HEK293 (cell line): ENCODE measurements around the gene ZNF688.

Experiments
- CTCF ChIA-PET: fragments of 350-600 bp; formaldehyde crosslinking; extraction: SDS; loops from one replicate; lab custom pipeline; 2021; ENCODE audit warnings: antibody characterized with exemption; lab: Yijun Ruan, JAX
- POLR2A ChIA-PET: fragments of 300-600 bp; formaldehyde crosslinking; extraction: SDS; loops from one replicate; lab custom pipeline; 2020; ENCODE audit warnings: antibody characterized with exemption, inconsistent platforms; lab: Yijun Ruan, JAX
- H3K27ac ChIP-seq: fragments of 200-500 bp; sonication (Bioruptor generic); 2 replicates; pipeline ENCODE4 v1.5.1; 2014; ENCODE audit warnings: low read depth, low read length, control low read depth, inconsistent platforms; ENCODE audit errors: extremely low read depth
- H3K36me3 ChIP-seq, 2 experiments: fragments of 200-500 bp in 1 of 2; sonication (Bioruptor generic) in 1 of 2; 1 replicate in 1 of 2; 2 replicates in 1 of 2; pipeline ENCODE4 v1.5.1; 2014 to 2017; ENCODE audit warnings: inconsistent platforms in 2 of 2, low read length in 2 of 2; ENCODE audit not compliant: control insufficient read depth in 2 of 2, insufficient read depth in 1 of 2
- H3K4me1 ChIP-seq: fragments of 200-500 bp; sonication (Bioruptor generic); 2 replicates; pipeline ENCODE4 v1.5.1; 2014; ENCODE audit warnings: mild to moderate bottlenecking, low read length, inconsistent platforms; ENCODE audit not compliant: control insufficient read depth, insufficient read depth
- H3K4me3 ChIP-seq: 2 replicates; pipeline ENCODE4 v1.5.1; 2011; ENCODE audit warnings: low read depth, mild to moderate bottlenecking, control low read depth, low read length, moderate library complexity
- H3K9me3 ChIP-seq: fragments of 200-500 bp; sonication (Bioruptor generic); 2 replicates; pipeline ENCODE4 v1.5.1; 2014; ENCODE audit warnings: low read depth, low read length, inconsistent platforms; ENCODE audit not compliant: control insufficient read depth, insufficient read depth
- REPIN1 ChIP-seq: fragments of 450-650 bp; formaldehyde crosslinking; IDR thresholded peaks from 2 replicates; pipeline ENCODE4 v1.5.1; 2017; ENCODE audit warnings: missing biosample characterization, missing genetic modification characterization, low read depth
- SP7 ChIP-seq: fragments of 450-650 bp; formaldehyde crosslinking; IDR thresholded peaks from 2 replicates; pipeline ENCODE4 v1.5.1; 2016; ENCODE audit warnings: missing biosample characterization, missing genetic modification characterization
- YY2 ChIP-seq: fragments of 450-650 bp; formaldehyde crosslinking; IDR thresholded peaks from 2 replicates; pipeline ENCODE4 v1.5.1; 2016; ENCODE audit warnings: missing biosample characterization, missing genetic modification characterization
- ZBTB11 ChIP-seq: fragments of 450-650 bp; formaldehyde crosslinking; conservative IDR thresholded peaks from 2 replicates; pipeline ENCODE4 v1.5.1; 2016; ENCODE audit warnings: low read depth, missing biosample characterization, missing genetic modification characterization
- ZNF174 ChIP-seq: fragments of 450-650 bp; formaldehyde crosslinking; IDR thresholded peaks from 2 replicates; pipeline ENCODE4 v1.5.0; 2017; ENCODE audit warnings: missing biosample characterization, mild to moderate bottlenecking, missing genetic modification characterization
- ZNF354C ChIP-seq: fragments of 450-650 bp; formaldehyde crosslinking; IDR thresholded peaks from 2 replicates; pipeline ENCODE4 v1.5.1; 2016; ENCODE audit warnings: missing biosample characterization, missing genetic modification characterization, low read depth, borderline replicate concordance
- ZNF366 ChIP-seq: fragments of 450-650 bp; formaldehyde crosslinking; conservative IDR thresholded peaks from 2 replicates; pipeline ENCODE4 v1.5.1; 2016; ENCODE audit warnings: missing biosample characterization, missing genetic modification characterization
- ZNF394 ChIP-seq: fragments of 450-650 bp; formaldehyde crosslinking; IDR thresholded peaks from 2 replicates; pipeline ENCODE4 v1.5.1; 2016; ENCODE audit warnings: missing biosample characterization, missing genetic modification characterization, mild to moderate bottlenecking, moderate library complexity, borderline replicate concordance
- ZNF398 ChIP-seq: fragments of 450-650 bp; formaldehyde crosslinking; IDR thresholded peaks from 2 replicates; pipeline ENCODE4 v1.5.1; 2017; ENCODE audit warnings: missing biosample characterization, missing genetic modification characterization
- ZNF449 ChIP-seq: fragments of 450-650 bp; formaldehyde crosslinking; IDR thresholded peaks from 2 replicates; pipeline ENCODE4 v1.5.1; 2017; ENCODE audit warnings: missing biosample characterization, mild to moderate bottlenecking, missing genetic modification characterization, moderate library complexity
- ZNF530 ChIP-seq: fragments of 450-650 bp; formaldehyde crosslinking; IDR thresholded peaks from 2 replicates; pipeline ENCODE4 v1.5.1; 2016; ENCODE audit warnings: low read depth, missing biosample characterization, missing genetic modification characterization
- ZNF555 ChIP-seq: fragments of 450-650 bp; formaldehyde crosslinking; conservative IDR thresholded peaks from 2 replicates; pipeline ENCODE4 v1.5.1; 2017; ENCODE audit warnings: missing biosample characterization, mild to moderate bottlenecking, missing genetic modification characterization, inconsistent platforms
- ZNF560 ChIP-seq: fragments of 450-650 bp; formaldehyde crosslinking; IDR thresholded peaks from 2 replicates; pipeline ENCODE4 v1.5.1; 2017; ENCODE audit warnings: missing biosample characterization, missing genetic modification characterization, borderline replicate concordance
- ZSCAN5A ChIP-seq: fragments of 450-650 bp; formaldehyde crosslinking; IDR thresholded peaks from 2 replicates; pipeline ENCODE4 v1.5.1; 2016; ENCODE audit warnings: missing biosample characterization, missing genetic modification characterization
- TF ChIP-seq, protein P1 (sequence below): fragments of 450-650 bp; formaldehyde crosslinking; IDR thresholded peaks from 2 replicates; pipeline ENCODE4 v1.5.1; 2016; ENCODE audit warnings: missing biosample characterization, missing genetic modification characterization
- TF ChIP-seq, protein P2 (sequence below): fragments of 450-650 bp; formaldehyde crosslinking; IDR thresholded peaks from 2 replicates; pipeline ENCODE4 v1.5.1; 2016; ENCODE audit warnings: missing biosample characterization, missing genetic modification characterization, borderline replicate concordance
- TF ChIP-seq, protein P3 (sequence below): fragments of 450-650 bp; formaldehyde crosslinking; IDR thresholded peaks from 2 replicates; pipeline ENCODE4 v1.5.1; 2016; ENCODE audit warnings: missing biosample characterization, missing genetic modification characterization

The ZNF688 gene

GRCh38 chr16:30571445-30572322, at the start of gene ZNF688:
ZNF688 (minus strand) TSS chr16:30571714; CDS start chr16:30571629, 85 bp downstream.
- CTCF ChIA-PET, result interaction anchor here (0.7 to 1.7 kb wide), 10 partner anchors 13 to 707 kb away, joined by 3 to 12 read pairs (median 4); partner anchors contain the start of genes ZNF747 and ZNF764
- TF ChIP-seq ZNF398 (tag by site-specific recombination) (no peak), ZNF174 (no peak), ZNF394 (tag by site-specific recombination) (peak; percentile 86), ZNF354C (tag by site-specific recombination) (no peak), ZNF530 (tag by site-specific recombination) (no peak), ZNF449 (0 out of 2 replicates have a peak, but pooled peaks have one; percentile 42), ZNF560 (no peak), ZNF366 (tag by site-specific recombination) (0 out of 2 replicates have a peak, but pooled peaks have one; percentile 48), ZNF555 (tag by site-specific recombination) (no peak), SP7 (tag by site-specific recombination) (peak; percentile 72), REPIN1 (no peak), ZBTB11 (tag by site-specific recombination) (peak; percentile 78), ZSCAN5A (tag by site-specific recombination) (0 out of 2 replicates have a peak, but pooled peaks have one; percentile 43), YY2 (tag by site-specific recombination) (peak; percentile 97)
- TF ChIP-seq, protein P1, sequence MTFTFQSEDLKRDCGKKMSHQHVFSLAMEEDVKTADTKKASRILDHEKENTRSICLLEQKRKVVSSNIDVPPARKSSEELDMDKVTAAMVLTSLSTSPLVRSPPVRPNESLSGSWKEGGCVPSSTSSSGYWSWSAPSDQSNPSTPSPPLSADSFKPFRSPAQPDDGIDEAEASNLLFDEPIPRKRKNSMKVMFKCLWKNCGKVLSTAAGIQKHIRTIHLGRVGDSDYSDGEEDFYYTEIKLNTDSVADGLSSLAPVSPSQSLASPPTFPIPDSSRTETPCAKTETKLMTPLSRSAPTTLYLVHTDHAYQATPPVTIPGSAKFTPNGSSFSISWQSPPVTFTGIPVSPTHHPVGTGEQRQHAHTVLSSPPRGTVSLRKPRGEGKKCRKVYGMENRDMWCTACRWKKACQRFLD (tag by site-specific recombination), result no peak
- TF ChIP-seq, protein P2, sequence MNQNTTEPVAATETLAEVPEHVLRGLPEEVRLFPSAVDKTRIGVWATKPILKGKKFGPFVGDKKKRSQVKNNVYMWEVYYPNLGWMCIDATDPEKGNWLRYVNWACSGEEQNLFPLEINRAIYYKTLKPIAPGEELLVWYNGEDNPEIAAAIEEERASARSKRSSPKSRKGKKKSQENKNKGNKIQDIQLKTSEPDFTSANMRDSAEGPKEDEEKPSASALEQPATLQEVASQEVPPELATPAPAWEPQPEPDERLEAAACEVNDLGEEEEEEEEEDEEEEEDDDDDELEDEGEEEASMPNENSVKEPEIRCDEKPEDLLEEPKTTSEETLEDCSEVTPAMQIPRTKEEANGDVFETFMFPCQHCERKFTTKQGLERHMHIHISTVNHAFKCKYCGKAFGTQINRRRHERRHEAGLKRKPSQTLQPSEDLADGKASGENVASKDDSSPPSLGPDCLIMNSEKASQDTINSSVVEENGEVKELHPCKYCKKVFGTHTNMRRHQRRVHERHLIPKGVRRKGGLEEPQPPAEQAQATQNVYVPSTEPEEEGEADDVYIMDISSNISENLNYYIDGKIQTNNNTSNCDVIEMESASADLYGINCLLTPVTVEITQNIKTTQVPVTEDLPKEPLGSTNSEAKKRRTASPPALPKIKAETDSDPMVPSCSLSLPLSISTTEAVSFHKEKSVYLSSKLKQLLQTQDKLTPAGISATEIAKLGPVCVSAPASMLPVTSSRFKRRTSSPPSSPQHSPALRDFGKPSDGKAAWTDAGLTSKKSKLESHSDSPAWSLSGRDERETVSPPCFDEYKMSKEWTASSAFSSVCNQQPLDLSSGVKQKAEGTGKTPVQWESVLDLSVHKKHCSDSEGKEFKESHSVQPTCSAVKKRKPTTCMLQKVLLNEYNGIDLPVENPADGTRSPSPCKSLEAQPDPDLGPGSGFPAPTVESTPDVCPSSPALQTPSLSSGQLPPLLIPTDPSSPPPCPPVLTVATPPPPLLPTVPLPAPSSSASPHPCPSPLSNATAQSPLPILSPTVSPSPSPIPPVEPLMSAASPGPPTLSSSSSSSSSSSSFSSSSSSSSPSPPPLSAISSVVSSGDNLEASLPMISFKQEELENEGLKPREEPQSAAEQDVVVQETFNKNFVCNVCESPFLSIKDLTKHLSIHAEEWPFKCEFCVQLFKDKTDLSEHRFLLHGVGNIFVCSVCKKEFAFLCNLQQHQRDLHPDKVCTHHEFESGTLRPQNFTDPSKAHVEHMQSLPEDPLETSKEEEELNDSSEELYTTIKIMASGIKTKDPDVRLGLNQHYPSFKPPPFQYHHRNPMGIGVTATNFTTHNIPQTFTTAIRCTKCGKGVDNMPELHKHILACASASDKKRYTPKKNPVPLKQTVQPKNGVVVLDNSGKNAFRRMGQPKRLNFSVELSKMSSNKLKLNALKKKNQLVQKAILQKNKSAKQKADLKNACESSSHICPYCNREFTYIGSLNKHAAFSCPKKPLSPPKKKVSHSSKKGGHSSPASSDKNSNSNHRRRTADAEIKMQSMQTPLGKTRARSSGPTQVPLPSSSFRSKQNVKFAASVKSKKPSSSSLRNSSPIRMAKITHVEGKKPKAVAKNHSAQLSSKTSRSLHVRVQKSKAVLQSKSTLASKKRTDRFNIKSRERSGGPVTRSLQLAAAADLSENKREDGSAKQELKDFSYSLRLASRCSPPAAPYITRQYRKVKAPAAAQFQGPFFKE (tag by site-specific recombination), result no peak
- TF ChIP-seq, protein P3, sequence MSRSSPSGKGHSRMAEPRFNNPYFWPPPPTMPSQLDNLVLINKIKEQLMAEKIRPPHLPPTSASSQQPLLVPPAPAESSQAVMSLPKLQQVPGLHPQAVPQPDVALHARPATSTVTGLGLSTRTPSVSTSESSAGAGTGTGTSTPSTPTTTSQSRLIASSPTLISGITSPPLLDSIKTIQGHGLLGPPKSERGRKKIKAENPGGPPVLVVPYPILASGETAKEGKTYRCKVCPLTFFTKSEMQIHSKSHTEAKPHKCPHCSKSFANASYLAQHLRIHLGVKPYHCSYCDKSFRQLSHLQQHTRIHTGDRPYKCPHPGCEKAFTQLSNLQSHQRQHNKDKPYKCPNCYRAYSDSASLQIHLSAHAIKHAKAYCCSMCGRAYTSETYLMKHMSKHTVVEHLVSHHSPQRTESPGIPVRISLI, result peak; percentile 75; the same call in 1 of the 2 replicates

More at GRCh38 chr16:30571445-30572322, at the start of gene ZNF688:
- Histone ChIP-seq H3K36me3 (peaks cover 0 to 1% of the 10 kb centered on the region in 2 experiments; a peak in 1 of 3 replicates), H3K4me3 (peak within 1 kb of the TSS; percentile 64), H3K9me3 (no peaks in the 10 kb centered on the region), H3K27ac (peak within 1 kb of the TSS; percentile 96), H3K4me1 (peaks cover 5% of the 10 kb centered on the region; the same call in 1 of the 2 replicates)
- POLR2A ChIA-PET, result interaction anchor here (0.7 to 2.8 kb wide), 28 partner anchors 10 to 216 kb away, joined by 3 to 69 read pairs (median 4); partner anchors contain the start of genes CD2BP2, DCTPP1, FBRS and PRR14
